MG63 (cell line): ENCODE measurements around the gene HDDC2. TPM values are rescaled to one million over a fixed set of nuclear protein-coding genes. Genes with fewer than 3 reads are reported as not detected.

Source experiments
- DNase-seq: peaks from one replicate; pipeline ENCODE4 v3.0.0-alpha.2; 2020
- H3K27me3 ChIP-seq: fragments of 250-450 bp; sonication (Bioruptor Pico); 2 replicates; pipeline ENCODE4 v1.5.1; 2020; ENCODE audit warnings: mild to moderate bottlenecking, moderate library complexity
- H3K36me3 ChIP-seq: fragments of 250-450 bp; sonication (Bioruptor Pico); 2 replicates; pipeline ENCODE4 v1.5.1; 2020; ENCODE audit warnings: mild to moderate bottlenecking, moderate library complexity
- H3K4me3 ChIP-seq: fragments of 250-450 bp; sonication (Bioruptor Pico); 2 replicates; pipeline ENCODE4 v1.5.1; 2020; ENCODE audit warnings: mild to moderate bottlenecking, moderate library complexity
- H3K9me3 ChIP-seq: fragments of 250-450 bp; sonication (Bioruptor Pico); 2 replicates; pipeline ENCODE4 v1.5.1; 2020; ENCODE audit warnings: mild to moderate bottlenecking, moderate library complexity
- total RNA-seq: library from RNA; depleted of rRNA; stranded (reverse); fragments of >200 nt; shearing (Covaris generic); gene quantifications from 2 replicates; pipeline ENCODE4 v1.2.3, GENCODE V29; 2014; ENCODE audit warnings: low replicate concordance

HDDC2 gene
- total RNA-seq, 1 experiment from 2014 or later = 151 TPM

- DNase-seq = peak; percentile 69
- Histone ChIP-seq H3K27me3 (no peaks in the 10 kb centered on the region), H3K36me3 (no peaks in the 10 kb centered on the region), H3K4me3 (no peak overlapping the region), H3K9me3 (no peaks in the 10 kb centered on the region)
Measured at GRCh38 chr6:125312478-125312877, 10.7 kb upstream of the HDDC2 start.

DNA sequence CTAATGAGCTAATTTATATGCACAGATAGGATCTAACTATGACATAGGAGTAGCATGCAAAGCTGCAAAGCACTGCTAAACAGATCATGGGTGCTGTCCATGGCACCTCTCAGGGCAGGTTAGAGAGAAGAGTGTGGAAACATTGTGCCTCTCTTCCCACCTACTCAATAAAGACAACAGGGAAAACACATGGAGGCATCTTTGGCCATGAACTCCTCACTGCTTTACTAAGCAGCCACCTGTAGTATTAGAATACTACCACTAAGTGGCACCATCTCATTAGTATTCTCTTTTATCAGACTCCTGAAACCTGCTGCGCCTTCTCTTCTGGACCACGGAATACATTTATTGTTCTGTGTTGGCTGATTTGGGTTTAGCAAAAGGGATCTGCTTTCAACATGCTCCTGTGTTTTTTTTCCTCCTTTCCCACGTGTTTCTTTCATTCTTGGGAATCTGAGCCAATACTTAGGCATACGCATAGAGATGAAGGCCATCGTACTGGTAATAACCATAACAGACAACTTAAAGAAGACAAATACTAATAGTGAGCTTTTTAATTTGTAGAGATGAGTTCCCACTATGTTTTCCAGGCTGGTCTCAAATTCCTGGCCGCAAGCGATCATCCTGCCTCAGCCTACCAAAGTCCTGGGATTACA, 9.4 kb upstream of the HDDC2 start:
- Histone ChIP-seq H3K36me3 (no peaks in the 10 kb centered on the region), H3K27me3 (no peaks in the 10 kb centered on the region), H3K9me3 (no peaks in the 10 kb centered on the region), H3K4me3 (no peak overlapping the region)
- no peak for DNase-seq

DNA sequence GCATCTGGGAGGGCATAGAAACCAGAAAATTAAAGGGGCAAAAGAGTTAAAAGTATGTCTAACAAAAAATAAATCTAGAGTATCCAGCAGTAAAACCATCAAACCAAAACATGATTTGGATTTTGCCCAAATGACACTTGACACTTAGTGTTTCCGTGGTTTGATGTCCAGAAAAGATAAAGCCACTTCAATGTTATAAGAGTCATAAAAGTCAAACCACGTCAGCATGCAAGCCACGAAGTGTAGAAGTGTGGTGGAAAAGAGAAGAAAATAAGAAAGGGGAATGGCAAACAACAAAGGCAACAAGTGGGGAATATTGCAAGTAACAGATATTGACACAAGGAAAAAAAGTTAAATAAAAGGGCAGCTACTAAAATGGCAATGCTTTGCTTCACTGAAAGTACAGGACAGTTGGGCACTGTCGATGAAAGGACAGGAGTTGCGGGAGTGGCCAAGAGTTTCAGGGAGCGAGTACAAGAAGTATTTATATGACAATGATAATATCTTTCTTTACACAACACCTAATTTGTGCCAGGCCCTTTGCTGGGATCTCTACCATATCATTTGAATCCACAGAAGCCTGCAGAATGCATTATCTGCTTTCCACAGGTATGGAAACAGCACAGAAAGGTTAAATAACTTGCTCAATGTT, 6.3 kb upstream of the HDDC2 start:
- H3K4me3 ChIP-seq = no peak overlapping the region
- DNase-seq = no peak
- no peaks in the 10 kb centered on the region for H3K27me3 ChIP-seq
- H3K9me3 ChIP-seq = no peaks in the 10 kb centered on the region
- H3K36me3 ChIP-seq = no peaks in the 10 kb centered on the region

- no peaks in the 10 kb centered on the region for H3K9me3 ChIP-seq
- H3K36me3 ChIP-seq = no peaks in the 10 kb centered on the region
- no peak overlapping the region for H3K4me3 ChIP-seq
- no peak for DNase-seq
- H3K27me3 ChIP-seq = no peaks in the 10 kb centered on the region
Measured at GRCh38 chr6:125307150-125307838, 5.5 kb upstream of the HDDC2 start.

GRCh38 chr6:125306756-125307149, 5.0 kb upstream of the HDDC2 start:
- DNase-seq = no peak
- Histone ChIP-seq H3K36me3 (no peaks in the 10 kb centered on the region), H3K4me3 (no peak overlapping the region), H3K9me3 (no peaks in the 10 kb centered on the region), H3K27me3 (no peaks in the 10 kb centered on the region)

DNA sequence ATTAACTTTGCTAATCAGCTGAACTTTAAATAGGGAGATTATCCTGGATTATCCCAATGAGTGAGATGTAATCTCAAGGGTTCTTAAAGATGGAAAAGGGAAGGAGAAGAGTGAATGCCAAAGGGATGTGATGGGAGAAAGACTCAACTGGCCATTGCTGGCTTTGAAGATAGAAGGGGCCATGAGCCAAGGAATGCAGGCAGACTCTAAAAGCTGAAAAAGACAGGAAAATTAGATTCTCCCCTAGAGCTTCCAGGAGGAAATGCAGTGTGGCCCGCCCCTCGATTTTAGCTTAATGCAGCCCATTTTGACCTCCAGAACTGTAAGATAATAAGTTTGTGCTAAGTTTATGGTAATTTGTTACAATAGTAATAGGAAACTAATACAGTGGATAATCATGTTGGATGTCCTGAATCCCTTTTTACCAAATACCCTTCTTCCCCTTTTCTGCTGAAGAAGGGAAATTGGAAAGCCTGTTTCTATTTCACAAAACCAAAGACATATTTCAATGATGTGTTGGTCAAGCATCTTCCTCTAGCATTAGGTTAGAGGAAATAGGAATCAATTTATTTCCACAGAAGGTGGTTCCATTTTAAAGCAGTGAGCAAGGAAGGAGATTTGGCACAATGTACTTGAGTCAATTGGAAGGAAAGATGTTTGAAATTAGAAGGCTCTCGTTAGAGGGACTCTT, 3.3 kb upstream of the HDDC2 start:
- DNase-seq = no peak
- no peaks in the 10 kb centered on the region for H3K9me3 ChIP-seq
- peaks cover 3% of the 10 kb centered on the region for H3K36me3 ChIP-seq
- no peaks in the 10 kb centered on the region for H3K27me3 ChIP-seq
- H3K4me3 ChIP-seq = no peak overlapping the region

DNA sequence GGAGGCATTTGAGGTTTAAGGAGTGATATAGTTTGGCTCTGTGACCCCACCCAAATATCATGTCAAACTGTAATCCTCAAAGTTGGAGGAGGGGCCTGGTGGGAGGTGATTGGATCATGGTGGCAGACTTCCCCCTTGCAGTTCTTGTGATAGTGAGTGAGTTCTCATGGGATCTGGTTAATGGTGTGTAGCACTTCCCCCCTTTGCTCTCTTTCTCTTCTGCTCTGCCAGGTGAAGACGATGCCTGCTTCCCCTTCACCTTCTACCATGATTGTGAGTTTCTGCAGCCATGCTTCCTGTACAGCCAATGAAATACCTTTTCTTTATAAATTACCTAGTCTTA, 1.7 kb upstream of the HDDC2 start:
- DNase-seq = no peak
- H3K4me3 ChIP-seq = no peak overlapping the region
- H3K9me3 ChIP-seq = no peaks in the 10 kb centered on the region
- peaks cover 17% of the 10 kb centered on the region for H3K36me3 ChIP-seq
- H3K27me3 ChIP-seq = no peaks in the 10 kb centered on the region

DNA sequence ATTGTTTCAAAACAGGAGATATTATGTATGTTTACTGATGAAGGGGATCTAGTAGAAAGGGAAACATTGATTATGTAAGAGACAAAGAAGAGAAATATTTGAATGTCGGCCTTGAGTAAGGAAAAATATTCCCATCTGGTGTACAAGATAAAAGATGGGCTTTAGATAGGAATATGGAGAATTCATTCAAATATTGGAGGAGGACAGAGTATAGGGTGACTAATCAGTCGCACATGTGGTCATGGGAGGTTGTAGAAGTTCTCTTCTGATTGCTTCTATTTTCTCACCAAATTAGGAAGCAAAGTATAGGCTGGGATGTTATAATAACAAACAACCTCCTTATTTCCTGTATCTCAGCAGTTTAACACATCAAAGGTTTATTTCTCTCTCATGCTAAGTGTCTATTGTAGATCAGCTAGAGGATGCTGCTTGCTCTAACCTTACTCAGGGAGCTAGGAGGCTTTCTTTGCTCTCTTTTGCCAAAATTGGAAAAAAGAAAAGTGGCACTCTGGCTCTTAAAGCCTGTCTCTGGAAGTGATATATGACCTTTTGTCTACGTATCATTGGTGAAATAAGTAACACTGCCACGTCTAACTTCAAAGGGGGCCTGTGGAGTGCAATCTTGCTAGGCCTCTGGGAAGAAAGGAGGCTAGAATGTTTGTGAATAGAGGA, 1.2 kb upstream of the HDDC2 start:
- H3K36me3 ChIP-seq = peaks cover 22% of the 10 kb centered on the region
- no peak for DNase-seq
- H3K9me3 ChIP-seq = no peaks in the 10 kb centered on the region

DNA sequence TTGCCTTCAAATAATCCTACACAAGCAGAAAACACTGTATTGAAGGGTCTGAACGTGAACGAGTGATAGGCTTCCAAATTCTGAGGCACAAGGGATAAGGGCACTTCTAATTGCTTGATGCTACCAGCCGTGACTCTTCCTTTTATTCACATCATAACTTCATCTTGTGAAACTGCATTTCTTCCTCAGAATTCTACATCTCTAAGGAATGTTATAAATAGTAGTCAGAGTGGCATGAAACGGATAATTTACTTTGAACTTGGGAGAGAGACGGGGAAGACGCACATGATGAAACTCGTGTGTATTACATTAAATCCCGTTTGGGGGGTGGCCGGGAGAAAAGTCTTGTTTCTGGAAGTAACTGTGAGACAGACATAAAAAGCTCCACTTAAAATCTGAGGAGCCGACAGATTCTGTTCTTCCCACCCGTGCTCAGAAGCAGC, 754 bp downstream of the HDDC2 start:
- H3K9me3 ChIP-seq = no peaks in the 10 kb centered on the region
- peaks cover 41% of the 10 kb centered on the region for H3K36me3 ChIP-seq
- peak overlapping the region; percentile 69 for H3K4me3 ChIP-seq
- no peak for DNase-seq
- H3K27me3 ChIP-seq = no peaks in the 10 kb centered on the region

More for the DNA sequence above, 1.2 kb upstream of the HDDC2 start:
- Histone ChIP-seq H3K27me3 (no peaks in the 10 kb centered on the region), H3K4me3 (no peak overlapping the region)

DNA sequence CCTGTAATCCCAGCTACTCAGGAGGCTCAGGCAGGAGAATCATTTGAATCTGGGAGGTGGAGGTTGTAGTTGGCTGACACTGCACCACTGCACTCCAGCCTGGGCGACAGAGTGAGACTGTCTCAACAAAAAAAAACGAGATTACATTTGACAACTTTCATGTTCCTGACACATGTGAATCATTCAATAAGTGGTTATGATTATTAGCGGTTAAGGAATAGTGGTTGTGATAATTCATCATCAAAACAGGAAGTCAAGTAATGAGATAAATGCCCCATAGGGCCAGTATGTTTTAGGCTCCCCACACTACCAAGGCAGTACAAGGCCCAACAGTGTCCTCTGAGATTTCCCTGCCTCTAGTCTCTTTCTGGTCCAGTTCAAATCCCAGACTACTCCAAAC, 2.5 kb downstream of the HDDC2 start:
- Histone ChIP-seq H3K36me3 (peaks cover 58% of the 10 kb centered on the region), H3K9me3 (no peaks in the 10 kb centered on the region), H3K27me3 (no peaks in the 10 kb centered on the region), H3K4me3 (no peak overlapping the region)
- no peak for DNase-seq

DNA sequence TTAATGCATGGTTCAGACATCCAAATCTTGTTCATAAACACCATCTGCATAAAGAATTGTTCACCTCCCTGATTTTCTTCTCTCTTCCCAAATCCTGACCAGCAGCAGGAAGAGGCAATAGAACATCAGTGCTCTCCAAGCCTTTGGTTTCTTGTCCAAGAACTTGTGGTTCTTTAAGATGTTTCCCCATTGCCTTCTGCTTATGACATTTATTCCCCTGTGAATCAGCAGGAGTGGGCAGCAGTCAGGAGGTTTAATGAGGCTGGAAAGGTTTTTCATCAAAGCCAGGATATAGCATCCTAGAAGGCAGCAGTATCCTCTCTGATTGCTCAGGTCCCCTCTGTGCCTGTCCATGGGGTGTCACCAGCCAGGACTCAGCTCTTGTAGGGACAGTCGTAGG, 5.3 kb downstream of the HDDC2 start:
- Histone ChIP-seq H3K9me3 (no peaks in the 10 kb centered on the region), H3K4me3 (no peak overlapping the region), H3K36me3 (peaks cover 86% of the 10 kb centered on the region), H3K27me3 (no peaks in the 10 kb centered on the region)
- no peak for DNase-seq

- Histone ChIP-seq H3K36me3 (peaks cover 93% of the 10 kb centered on the region), H3K27me3 (no peaks in the 10 kb centered on the region), H3K9me3 (no peaks in the 10 kb centered on the region), H3K4me3 (no peak overlapping the region)
- no peak for DNase-seq
Measured at GRCh38 chr6:125294925-125295324, 6.8 kb downstream of the HDDC2 start.

DNA sequence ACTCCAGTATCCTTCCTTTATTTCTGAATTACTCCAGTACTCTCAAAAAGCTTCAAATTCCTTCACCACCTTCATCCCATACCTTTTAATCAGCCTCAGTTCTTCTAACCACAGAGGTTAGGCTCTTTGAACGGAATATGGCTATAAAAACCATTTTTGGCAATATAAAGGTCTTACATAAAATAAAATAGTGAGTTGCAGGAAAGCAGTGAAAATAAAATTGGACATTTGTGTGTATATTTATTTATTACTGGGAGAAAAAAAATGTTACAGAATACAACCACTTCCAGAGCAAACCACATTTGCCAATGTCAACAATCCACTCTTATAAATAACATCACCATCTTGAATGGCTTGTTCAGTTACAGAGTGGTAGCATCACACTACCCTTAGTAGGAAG, 7.7 kb downstream of the HDDC2 start:
- no peaks in the 10 kb centered on the region for H3K27me3 ChIP-seq
- H3K36me3 ChIP-seq = peaks cover 89% of the 10 kb centered on the region
- H3K9me3 ChIP-seq = no peaks in the 10 kb centered on the region
- H3K4me3 ChIP-seq = no peak overlapping the region
- no peak for DNase-seq

- Histone ChIP-seq H3K36me3 (peaks cover 87% of the 10 kb centered on the region), H3K27me3 (no peaks in the 10 kb centered on the region), H3K4me3 (no peak overlapping the region), H3K9me3 (no peaks in the 10 kb centered on the region)
- no peak for DNase-seq
Measured at GRCh38 chr6:125293587-125293986, 8.2 kb downstream of the HDDC2 start.

DNA sequence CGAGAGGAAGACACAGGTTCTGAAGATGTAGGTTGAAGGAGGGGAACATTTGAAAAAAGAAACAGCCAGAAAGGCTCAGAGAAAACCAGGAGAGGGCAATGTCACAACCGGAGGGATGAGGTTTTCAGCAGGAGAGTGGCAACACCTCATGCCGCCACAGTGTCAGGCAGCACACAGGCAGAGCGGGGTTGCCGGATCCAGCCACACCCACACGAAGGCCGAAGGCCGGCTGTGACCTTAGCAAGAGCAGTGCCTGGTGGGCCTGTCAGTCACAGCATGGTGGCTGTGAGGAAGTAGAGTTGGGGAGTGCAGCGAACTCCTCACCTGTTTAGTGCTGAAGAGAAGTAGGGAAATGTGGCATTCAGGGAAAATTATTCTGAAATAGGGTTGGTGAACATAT, 14.0 kb downstream of the HDDC2 start:
- Histone ChIP-seq H3K36me3 (peaks cover 73% of the 10 kb centered on the region), H3K27me3 (no peaks in the 10 kb centered on the region), H3K9me3 (peaks cover 13% of the 10 kb centered on the region), H3K4me3 (no peak overlapping the region)
- DNase-seq = no peak

DNA sequence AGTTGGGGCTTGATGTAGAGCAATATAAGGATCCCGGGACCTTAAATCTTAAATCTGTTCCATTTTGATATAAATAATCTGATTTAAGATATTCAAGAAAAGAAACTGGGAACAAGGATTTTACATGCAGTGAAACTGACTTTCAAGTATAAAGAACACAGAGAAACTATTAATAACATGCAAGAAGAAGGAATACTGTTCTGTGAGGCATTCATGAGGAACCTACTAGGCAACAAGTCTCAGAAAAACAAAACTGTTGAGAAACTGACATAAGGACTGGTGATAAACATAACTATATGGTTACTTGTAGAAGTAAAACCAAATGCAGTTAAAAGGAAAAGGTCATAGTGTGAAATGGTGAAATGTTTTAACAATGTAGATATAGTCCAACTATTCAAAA, 15.8 kb downstream of the HDDC2 start:
- H3K4me3 ChIP-seq = no peak overlapping the region
- H3K9me3 ChIP-seq = peaks cover 16% of the 10 kb centered on the region
- peaks cover 74% of the 10 kb centered on the region for H3K36me3 ChIP-seq
- no peak for DNase-seq
- H3K27me3 ChIP-seq = no peaks in the 10 kb centered on the region

- H3K27me3 ChIP-seq = no peaks in the 10 kb centered on the region
- H3K36me3 ChIP-seq = peaks cover 76% of the 10 kb centered on the region
- peaks cover 16% of the 10 kb centered on the region for H3K9me3 ChIP-seq
- no peak for DNase-seq
- H3K4me3 ChIP-seq = no peak overlapping the region
Measured at GRCh38 chr6:125285353-125285752, 16.4 kb downstream of the HDDC2 start.
